D341Med (cell line): ENCODE measurements around the gene WDR1.

Source experiments
- DNase-seq: peaks from one replicate; pipeline ENCODE4 v3.0.0; 2012; ENCODE audit warnings: low spot score

WDR1 gene

GRCh38 chr4:10083861-10084641, 32.5 kb downstream of the WDR1 start:
- no peak for DNase-seq

DNA sequence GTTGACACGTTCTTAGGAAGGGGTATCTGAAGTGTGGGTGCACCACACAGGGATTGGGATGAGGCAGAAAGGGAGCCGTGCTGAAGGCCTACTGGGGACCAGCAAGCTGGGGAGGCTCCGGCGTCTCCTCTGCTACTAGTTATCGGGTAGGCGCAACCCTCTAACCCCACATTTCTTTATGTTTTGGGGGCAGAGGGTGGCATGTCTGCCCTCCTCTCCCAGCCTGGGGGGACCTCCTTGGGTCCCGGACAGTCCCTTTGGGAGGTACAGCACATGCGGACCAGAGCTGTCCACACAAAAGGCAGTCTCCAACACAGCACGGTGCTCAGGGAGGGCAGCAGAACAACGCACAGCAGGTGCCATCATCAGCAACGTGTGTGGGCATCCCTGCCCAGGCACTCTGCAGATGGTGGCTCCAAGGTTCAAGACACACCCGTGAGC, 33.2 kb downstream of the WDR1 start:
- DNase-seq: no peak

DNA sequence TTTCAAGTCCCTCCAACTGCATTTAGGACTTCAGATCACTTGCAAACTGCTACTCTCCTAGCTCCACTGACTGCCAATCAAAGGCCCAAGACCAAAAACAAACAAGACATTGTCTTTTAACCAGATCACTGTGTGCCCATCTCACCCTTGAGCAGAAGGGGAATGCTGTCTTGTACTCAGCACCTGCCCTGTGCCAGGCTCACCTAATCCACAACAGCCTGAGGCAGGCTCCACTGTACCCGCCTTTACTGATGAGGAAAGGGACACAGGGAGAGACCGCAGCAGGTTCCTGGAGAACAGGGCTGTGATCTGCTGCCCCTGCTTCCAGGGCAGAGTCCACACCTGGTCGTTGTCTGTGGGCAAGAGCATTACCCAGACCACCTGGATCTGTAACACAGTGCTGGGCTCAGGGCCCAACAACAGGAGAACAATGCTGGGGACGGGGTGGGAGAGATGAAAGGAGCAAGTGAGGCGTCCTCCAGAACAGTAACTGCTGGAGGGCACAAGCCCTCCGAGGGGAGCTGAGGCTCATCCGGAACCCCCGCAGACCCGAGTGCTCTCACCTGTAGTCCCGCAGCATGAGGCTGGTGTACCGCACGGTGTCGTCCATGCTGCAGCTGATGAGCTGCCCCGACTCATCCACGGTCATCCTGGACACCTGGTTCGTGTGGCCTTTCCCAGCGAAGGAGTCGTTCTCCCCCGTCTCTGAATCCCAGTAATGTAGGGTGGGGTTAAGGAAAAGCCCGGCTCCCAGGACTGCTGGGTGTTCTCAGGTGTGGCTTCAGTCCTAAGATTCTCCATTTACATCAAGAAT, 33.9 kb downstream of the WDR1 start:
- DNase-seq: no peak

DNA sequence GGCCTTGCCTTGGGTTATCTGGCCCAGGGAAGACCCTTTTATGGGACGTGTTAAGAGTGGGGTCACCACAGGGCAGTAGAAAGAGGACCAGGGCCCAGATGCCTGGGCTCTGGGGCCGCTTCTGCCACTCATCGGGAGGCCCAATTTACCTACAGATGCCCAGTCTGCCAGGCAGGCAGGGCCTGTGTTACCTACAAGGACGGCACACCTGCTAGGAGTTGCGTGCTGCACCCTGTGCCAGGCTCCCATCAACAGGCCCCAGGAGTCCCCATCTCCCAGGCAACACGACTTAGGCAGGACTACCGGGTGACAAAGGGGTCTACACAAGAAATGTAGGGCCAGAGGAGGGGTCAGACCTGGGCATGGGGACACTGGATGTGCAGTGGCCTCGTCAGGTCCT, 34.6 kb downstream of the WDR1 start:
- no peak for DNase-seq

- DNase-seq: no peak
Measured at GRCh38 chr4:10081218-10081606, 35.4 kb downstream of the WDR1 start.

GRCh38 chr4:10080589-10081217, 35.9 kb downstream of the WDR1 start:
- DNase-seq: no peak

DNA sequence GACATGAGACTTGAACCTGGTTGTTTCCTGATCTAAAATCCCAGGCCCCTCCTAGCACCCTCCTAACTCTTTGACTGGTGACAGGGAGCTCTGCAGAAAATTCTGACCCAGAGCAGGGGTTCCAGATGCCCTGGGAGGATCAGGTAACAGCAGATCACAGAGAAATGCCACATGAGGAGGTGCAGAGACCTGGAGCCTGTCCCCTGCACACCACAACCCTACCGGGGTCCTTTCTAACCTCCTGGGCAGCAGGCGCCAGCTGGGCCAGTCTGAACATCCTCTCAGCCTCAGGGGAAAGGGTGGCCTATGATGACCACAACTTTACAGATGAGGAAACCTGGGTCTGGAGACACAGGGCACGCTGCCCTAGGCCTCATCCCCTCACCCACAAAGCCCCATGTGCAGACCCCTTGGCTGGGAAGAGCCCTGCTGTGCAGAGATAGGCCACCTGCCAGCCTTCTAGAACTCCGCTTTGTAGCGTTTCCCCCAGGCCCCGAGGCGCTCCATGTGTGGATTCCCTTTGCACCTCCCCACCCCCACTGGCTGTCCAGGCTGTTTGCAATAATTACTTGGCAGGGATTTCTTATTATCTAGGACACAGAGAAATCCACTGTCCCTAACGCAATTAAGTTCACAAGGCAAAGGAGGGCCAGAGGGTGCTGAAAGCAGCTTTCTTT, 36.5 kb downstream of the WDR1 start:
- no peak for DNase-seq

DNA sequence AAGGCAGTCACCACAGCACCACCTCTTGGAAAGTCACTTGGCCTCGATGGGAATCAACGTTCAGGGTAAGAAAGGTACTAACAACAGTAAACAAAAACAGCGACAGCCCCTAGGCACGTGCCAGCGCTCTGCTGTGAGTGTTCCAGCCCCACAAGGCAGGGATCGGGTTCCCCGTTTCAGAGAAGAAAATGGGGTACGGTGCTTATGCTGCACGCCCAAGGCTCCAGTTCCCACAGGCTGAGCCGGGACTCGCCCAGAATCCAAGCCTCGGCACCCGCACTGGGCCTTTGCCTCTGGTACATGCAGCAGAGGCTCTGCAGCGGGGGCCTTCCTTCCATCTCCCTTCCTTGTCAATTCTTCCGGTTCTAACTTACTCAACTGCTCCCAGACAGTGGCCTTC, 37.3 kb downstream of the WDR1 start:
- DNase-seq: no peak

DNA sequence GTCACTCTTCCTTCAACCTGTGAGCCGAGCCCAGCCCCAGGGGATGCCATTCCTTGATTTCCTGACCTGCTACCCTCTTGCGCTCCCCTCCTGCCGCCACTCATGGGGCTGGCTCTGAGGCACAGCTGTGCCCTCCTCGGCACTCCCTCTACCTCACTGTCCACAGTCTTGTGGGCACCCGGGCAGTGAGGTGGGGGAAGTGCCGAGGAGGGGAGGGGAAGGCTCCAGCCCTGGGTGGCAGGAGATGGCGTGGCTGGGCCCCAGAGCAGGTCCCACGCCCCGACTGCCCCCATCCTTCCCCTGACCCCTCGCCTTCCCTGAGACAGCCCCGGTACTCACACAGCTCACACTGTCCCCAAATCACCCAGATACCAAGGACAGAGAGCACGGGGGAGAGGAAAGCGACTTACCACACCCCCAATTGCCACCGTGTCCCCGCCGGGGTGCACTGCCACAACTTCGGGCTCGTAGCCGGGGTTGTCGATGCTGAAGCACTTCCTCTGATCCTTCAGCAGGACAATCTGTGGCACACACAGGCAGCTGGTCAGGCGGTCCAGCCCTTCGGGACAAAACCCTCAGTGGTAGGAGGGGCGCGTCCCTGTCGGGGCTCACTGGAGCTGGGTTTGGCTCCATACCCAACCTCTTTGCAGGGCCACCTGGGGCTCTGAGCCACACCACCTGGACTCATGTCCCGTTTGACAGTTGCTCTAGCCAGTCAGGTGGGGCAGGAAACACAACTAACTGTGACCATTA, 37.9 kb downstream of the WDR1 start:
- DNase-seq: no peak

GRCh38 chr4:10077483-10078335, 38.9 kb downstream of the WDR1 start:
- no peak for DNase-seq

- no peak for DNase-seq
Measured at GRCh38 chr4:10077076-10077475, 39.5 kb downstream of the WDR1 start.

DNA sequence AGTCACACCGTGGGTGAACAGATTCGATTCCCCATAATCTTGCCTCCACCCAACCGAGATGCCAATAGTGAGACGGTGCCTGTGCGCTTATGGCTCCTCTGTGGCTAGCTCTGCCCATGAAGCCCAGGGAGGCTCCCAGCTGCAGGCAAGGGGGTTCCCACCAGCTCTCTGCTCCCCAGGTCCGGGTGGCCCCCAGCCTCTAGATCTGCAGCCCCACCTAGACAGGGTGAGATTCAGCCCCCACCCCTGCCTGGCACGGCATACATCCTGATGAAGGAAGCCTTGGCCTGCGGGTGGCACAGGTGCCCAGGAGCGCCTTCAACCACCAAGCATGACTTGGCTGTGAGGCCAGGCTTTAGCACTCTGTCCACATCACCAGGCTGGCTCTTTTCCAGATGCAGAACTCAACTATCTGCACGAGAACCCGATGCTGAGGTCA, 40.6 kb downstream of the WDR1 start:
- DNase-seq: no peak

DNA sequence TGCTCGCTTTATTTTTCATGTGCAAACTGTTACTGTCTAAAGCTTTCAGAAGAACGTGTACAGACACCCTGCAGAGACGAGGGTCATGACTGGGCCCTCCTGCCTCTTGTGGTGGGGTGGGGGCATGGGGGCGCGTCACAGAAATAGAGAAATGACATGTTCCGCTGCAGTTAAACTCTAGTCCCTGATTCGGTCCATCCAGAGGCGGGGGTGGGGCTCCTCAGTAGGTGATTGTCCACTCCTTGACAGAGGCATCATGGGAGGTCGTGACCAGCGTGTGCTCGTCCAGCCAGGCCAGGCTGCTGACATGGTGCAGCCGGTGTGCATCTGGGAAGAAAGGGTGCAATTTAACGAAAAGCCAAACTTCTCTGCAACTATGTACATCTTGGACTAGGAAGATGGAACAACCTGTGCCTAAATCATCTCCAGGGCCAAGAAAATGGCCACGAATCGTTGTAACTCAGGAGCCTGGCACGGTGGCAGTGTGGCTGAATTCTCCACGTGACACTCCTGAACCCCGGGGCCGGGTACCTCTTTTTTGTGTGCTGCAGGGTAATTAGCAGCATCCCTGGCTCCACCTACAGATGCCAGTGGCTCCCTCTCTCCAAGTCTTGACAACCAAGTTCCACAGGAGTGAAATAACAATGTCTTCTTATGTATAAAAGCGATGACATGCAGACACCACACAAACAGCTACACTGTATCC, 41.3 kb downstream of the WDR1 start:
- no peak for DNase-seq

DNA sequence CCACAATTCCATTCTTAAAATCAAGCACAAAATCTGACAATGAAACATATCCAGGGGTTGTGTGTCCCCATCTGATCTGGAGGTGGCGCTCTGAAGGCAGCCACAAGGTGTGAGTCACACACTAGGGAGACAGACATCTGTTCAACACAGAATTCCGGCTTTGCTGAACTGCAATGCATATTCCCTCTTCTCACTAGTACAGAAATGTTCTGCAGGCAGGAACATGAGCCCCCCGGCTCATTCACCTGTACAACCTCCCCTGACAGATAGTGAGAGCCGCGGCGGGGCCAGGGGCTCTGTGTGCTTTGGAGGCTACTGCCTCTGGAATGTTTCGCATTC, 41.9 kb downstream of the WDR1 start:
- DNase-seq: peak; percentile 69

DNA sequence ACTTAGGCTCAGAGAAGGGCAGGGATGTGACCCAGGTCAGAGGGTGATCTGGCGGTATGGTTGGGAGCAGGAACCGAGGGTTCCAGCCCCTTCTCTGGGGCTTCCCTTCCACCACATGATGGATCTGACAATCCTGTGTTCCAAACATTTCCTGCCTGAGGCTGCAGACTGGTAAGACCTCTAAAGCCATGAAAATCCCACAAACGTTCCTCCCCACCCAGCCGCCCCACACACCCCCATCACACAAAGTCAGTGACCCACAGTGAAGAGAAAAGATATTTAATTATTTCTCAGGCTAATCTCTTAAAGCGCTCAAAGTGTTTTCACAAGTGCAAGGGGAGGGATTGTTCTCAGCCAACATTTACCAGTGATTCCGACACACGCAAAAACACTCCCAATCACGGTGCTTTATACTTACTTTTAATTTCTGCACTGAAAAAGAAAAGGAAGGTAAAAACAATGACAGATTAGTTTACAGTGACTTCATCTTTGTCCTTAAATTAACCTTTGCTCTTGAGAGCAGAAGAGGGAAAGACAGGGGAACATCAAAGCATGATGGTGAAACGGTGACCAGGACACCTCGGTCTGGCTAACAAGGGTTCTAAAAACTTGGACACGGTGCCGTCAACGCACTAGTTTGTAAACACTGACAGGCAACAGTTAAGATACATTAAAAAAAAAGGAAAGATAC, 42.4 kb downstream of the WDR1 start:
- DNase-seq: no peak

DNA sequence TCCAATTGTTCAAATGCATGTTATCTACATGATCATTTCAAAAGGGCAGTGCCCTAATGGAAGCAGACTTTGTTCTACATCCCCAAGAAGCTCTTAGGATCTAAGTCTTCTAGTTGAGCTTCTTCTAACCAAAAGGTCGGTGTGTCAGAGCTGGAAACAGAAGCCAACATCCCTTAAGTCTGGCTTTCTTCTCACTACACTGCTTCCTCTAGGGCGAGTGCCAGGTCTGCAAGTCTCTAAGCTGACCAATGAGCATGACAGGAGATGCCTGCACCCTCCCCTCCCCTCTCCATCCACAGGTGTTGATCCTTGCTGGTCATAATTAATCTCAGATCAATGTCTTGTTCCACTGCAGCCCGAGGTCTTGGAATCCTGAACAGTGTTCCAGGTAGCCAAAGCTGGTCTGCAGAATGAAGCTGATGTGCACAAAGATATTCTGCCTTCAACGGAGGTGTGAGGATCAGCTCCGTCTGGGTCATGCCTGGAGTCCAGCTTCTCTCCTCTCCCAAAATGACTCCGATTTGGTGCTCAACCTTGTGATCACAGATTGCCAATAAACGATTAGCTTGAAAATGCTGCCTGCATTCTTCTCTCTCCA, 44.1 kb downstream of the WDR1 start:
- no peak for DNase-seq

GRCh38 chr4:10069075-10069642, 47.4 kb downstream of the WDR1 start:
- no peak for DNase-seq
